ENCODE data around the gene SMAD1.

DNA sequence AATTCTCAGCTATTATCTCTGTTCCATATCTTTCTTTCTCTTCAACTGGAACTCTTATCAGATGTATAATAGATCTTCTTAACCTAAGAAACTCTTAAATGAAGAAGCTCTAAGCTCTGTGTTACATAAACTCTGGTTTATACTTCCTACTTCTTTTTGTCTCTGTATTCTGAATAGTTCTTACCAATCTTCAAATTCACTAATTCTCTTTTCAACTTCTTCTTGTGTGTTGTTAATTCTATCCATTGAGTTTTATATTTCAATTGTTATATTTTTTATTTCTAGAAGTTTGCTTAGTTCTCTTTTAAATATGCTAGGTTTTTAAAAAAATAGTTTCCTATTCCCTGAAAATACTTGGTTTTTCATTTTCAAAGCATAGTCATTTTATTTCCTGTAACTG lies 124.3 kb downstream of the SMAD1 start:
- TF ChIP-seq, protein P1, sequence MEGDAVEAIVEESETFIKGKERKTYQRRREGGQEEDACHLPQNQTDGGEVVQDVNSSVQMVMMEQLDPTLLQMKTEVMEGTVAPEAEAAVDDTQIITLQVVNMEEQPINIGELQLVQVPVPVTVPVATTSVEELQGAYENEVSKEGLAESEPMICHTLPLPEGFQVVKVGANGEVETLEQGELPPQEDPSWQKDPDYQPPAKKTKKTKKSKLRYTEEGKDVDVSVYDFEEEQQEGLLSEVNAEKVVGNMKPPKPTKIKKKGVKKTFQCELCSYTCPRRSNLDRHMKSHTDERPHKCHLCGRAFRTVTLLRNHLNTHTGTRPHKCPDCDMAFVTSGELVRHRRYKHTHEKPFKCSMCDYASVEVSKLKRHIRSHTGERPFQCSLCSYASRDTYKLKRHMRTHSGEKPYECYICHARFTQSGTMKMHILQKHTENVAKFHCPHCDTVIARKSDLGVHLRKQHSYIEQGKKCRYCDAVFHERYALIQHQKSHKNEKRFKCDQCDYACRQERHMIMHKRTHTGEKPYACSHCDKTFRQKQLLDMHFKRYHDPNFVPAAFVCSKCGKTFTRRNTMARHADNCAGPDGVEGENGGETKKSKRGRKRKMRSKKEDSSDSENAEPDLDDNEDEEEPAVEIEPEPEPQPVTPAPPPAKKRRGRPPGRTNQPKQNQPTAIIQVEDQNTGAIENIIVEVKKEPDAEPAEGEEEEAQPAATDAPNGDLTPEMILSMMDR (IDR thresholded peaks at IDR 0.05): no peak
- no peak for TF ChIP-seq RAD21 (IDR thresholded peaks at IDR 0.05; ENCODE audit: low read length)

All from SK-N-SH (cell line).